Measurements from ENCODE around the gene GORASP1.

The GORASP1 gene

DNA sequence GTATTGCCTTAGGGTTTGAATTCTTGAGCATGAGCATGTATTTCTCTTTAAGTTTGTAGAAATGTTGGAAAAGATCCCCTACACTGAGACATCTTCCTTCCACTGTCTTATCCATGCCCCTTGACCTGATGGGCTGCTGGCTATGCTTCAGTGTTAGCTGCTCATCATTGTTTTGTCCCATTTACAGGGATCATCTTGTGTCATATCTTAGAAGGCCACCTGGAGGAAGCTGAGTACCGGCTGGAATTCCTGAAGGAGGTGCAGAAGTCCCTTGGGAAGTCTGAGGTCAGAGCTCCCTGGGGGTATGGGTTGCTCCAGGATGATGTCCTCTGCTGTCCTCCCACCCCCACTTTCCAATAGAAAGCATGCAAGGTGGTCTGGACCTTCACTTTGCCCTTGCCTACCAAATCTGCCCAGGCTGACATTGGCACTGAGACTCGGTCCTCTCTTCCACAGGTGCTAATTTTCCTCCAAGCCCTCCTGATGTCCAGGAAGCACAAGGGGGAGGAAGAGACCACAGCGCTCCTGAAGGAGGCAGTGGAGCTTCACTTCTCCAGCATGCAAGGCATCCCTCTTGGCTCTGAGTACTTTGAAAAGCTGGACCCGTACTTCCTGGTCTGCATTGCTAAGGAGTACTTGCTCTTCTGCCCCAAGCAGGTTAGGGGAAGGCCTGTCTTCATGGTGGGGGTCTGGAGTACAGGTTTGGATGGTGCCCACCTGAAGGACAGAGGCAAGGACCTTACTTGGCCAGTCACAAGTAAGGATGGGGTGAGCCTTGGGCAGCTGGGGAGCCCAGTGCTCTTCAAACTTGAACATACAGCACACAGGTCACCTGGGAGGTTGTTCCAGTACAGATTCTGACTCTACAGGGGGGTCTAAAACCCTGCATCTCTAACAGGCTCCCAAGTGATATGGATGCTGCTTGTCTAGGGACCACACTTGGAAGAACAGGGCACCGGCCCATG lies 17.7 kb upstream of the GORASP1 start:
- DNase-seq: no peak

DNA sequence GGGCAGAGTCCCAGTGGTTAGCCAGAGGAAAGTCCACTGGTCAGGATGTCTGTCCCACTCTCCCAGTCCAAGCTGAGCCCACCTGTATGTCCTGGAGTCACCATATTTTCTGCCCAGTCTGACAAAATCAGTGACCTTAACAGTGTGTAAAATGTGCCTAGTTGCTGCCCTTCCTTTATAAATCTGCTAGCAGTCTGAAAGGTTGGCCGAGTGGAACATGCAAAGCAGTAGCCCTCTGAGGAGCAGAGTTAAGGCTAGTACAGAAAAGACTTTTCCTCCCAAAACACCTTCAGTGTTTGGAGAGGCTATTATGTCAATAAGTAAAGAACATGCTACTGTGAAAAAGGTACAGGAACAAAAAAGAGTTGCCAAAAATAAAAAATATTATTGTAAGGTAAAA lies 15.4 kb upstream of the GORASP1 start:
- DNase-seq: no peak

DNA sequence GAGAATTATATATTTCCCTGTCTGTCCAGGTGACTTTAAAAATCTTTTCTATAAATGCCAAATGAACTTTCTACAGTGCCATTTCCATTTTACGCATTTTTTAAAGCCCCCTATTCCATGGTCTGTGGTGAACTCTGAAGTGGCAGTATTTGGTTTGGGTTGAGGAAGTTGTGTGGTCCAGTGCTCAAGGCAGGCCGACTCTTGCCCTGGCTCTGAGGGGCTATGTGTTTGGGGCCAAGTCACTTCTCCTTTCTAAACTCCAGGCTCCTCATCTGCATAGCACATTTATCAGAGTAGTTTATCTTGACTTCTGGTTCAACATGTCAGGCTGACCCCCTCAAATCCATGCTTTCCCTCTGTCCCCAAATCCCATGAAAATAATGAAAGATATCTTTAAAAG lies 14.2 kb upstream of the GORASP1 start:
- DNase-seq: no peak

DNA sequence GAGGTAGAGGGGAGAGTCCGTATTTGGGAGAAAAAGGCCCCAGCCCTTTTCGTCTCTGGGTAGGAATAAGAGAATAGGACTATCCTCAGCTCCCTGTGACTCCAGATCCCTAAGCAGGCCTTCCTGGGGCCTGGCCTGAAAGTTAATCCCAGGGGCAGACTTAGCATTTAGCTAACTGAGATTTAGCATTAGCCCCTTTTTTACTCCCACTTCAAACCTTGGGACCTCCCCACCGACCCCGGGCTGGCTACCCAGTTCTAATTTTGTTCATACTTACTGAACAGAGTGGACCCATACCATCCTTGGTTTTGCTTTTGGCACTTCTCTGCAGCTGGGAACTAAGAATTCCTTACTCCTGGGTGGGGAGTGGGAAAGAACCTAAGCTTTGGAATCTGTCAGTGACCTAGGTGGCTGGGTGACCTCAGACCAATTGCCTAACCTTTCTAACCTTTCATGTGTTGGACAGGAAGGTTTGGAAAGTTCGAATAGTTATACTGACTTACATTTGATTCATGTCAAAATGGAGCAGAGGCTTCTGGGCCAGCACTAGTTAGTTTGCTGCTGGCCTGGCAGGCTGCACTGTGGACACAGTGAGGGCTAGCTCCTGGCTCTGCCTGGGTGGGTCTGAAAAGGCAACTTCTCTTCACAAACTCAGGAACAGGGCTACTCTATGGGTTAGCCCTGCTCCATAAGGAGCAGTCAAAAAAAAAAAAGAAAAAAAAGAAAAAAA lies 11.7 kb upstream of the GORASP1 start:
- no peak for DNase-seq

DNA sequence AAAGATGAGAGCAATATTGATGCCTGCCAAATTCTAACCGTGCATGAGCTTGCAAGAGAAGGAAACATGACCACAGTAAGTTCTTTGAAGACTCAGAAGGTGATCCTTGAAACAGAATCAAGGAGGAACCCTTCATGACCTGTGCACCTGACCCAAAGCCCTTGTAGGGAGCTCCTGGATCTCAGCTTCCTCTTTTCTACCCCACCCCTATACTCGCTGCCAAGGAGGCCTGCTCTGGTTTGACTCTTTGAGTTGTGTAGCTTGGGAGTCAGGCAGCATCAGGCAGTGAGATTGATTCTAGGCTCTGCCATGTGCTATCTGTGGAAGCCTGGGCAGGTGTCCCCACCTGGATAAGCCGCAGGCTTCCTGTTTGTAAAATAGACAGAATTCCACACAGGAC lies 10.7 kb upstream of the GORASP1 start:
- no peak for DNase-seq

DNA sequence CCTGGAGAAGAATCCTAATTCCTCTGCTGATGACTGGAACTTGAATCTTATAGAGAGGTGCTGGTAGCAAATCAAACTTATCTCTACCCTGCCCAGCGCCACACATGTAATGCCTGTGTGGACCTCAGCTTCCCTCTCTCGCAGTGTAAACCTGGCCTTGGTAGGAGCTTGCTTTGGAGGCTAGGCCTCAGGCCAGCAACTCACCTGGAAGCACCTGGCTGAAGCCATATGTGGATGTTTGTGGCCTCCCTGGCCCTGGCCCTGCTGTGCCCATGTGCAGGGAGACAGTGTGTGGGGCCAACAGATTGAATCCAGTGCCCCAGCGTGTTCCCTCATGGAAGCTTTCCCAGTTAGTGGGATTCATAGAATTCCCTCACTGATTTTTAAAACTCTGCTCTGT lies 8.4 kb upstream of the GORASP1 start:
- no peak for DNase-seq

DNA sequence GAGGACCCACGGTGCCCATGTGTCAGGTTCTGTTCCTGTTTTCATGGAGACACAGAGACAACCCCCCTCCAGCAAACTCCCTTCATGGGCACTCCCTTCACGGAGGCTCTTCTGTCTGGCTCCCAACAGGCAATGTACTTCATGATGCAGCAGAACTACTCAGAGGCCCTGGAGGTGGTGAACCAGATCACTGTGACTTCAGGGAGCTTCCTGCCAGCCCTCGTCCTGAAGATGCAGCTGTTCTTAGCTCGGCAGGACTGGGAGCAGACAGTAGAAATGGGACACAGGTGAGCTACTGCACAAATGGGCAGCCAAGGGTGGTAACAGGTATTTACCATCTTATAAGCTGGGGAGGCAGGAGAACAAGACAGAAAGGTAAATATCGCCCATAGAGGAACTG lies 7.0 kb upstream of the GORASP1 start:
- no peak for DNase-seq

DNA sequence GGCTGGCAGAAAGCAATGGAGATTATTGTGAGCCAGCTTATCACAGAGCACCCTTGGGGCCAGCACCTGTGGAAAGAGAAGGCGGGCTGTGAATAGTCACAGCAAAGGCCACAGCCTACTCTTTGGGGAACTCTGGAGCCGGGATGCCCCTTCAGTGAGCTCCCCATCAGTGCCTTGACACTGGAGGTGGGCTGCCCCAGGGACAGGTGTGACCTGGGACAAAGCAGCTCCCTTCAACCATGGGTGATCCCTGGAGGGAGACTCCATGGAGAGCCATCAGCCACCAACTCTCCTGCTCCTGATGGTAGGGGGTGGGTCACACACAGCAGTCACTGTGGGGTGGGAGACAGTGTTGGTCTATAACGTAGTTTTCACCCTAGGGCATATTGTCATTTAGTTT lies 5.9 kb upstream of the GORASP1 start:
- DNase-seq: no peak

DNA sequence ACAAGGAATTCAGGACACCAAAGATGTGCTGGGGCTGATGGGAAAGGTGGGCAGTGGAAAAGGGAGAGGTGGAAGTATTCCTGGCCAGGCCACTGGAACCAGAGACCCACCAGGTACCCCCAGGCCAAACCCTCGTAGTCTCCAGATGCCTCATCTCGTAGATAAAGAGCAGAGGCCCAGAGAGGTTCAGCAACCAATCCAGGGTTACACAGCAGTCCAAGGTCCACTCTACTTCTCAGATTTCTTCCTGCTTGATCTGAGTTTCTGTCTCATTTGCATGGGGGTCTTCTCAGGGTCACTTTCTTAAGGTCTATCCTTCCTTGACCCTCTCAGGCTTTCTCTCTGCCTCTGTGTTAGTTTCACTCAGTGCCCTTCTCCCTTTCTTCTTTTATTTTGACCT lies 5.1 kb upstream of the GORASP1 start:
- no peak for DNase-seq

DNA sequence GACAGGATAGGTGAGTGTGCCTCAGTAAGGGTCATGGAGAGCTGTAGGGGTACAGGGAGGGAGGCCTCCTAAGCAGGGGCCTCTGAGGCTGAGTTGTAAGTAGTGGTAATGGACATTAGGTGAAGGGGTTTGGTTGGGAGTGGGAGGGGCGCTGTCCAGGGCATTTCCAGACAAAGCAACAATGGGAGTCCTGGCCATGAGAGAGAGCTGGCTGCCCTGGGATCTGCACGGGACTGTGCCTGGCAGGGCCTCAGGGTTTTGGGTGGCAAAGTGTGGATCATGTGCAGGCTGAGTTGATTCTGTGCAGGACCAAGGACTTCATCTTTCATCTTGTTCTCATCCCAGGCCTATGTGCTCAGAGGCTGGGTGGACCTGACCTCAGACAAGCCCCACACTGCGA lies 4.7 kb upstream of the GORASP1 start:
- DNase-seq: no peak

DNA sequence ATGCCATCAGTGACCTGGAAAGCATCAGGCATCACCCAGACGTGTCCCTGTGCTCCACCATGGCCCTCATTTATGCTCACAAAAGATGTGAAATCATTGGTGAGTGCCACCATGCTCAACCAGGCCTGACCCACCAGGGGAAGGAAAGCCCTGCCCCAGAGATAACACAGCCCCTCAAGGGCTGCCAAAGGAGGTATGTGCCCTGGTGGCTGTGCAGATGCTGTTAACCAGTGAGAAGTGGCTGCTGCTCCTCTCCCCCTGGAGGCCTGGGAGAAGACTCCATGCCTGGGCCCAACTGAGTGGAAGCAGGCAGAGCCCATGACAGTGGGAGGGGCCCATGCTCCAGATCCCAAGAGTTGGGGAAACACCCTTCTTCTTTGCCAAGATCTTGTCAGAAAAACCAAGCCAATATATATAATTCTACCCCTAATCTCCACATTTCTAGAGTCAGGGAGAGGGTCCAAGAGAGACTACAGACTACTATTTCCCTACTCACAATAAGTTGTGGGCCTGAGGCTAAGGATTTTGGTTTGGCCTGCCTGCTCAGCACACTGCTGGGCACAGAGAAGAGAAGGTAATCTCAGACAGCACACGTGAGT lies 2.7 kb upstream of the GORASP1 start:
- DNase-seq: no peak

DNA sequence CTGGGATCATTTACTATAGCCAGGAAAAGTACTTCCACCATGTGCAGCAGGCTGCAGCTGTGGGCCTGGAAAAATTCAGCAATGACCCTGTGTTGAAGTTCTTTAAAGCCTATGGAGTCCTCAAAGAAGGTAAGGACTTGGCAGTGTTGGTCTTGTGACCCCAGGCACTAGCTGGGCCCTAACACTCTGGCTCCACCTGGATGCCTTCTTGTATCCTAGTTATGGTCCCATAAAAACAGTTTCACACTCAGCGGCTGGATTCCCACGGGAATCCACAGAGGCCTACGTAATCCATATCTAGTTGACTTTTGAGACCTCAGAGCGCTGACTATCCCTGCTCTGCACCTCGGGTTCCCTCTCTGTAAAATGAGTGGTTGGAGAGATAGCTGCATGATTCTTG lies 1.7 kb upstream of the GORASP1 start:
- DNase-seq: no peak

DNA sequence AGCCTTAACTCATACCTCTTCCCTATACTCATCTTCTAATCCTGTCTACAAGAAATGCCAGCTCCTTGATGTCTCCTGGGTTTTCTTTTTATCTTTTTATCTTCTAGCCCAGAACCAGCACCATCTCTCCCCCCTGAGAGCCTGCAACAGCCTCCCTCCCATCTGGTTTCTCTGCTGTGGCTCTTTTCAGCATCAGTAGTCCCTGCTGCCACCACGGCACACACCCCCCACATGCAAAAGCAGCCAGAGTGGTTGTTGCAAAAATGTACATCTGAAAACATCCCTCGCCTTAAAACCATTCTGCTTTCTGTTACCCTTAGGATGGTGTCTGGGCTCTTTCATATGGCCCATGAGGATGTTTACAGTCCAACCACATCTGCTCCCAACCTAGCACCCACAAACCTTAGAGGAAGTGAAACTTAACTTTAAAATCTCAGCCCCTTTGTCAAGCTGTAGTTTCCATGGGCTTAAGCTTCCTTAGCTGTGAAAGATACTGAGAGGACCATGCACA lies 828 bp upstream of the GORASP1 start:
- DNase-seq: no peak

DNA sequence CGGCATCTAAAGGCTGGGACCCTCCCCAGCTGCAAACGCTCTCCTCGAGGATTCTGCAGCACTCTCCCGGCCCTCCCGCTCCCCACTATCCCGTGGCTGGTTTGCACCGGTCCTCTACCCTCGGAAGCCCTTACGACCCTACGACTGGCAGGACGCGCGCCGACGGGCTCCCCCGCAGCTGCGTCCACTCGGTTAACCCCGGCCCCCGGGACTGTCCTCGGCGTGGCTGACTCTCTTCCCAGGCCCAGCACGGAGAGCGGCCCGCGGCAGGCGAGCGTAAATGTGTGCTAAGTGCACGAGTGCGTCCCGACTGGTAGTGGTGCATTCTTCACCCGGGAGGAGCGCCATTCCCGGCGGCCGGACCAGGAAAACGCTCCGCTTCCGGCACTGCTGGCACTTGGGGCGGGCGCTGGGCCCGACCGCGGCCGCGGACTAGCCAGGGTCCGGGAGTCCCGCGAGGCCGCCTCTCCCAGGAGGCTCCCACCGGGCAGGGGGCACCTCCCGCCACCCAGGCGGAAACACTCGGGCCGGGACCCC lies 508 bp downstream of the GORASP1 start:
- no peak for DNase-seq

DNA sequence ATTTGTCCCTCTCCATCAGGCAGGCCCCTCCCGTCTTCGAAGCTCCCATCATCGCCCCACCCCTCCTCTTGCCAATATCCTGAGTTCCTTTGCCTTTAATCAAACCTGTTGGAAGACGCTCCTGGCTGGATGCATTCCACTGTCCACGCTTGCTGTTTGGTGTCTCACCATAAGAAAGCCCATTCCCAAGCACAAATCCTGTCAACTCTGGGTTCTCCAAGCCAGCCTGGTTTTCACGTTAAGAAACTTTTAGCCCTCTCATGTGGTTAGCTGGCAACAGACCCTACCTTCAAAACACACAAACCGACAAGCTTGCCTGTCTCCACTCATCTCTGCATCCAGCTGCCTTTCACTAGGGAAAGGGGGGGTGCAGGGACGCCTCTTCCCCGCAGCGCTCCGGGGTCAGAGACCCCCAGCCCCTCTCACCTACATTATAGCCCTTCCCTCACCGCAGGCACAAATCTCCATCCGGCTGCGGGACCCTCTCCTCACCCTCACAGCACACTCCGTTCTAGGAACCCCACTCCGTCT lies 1.1 kb downstream of the GORASP1 start:
- no peak for DNase-seq

DNA sequence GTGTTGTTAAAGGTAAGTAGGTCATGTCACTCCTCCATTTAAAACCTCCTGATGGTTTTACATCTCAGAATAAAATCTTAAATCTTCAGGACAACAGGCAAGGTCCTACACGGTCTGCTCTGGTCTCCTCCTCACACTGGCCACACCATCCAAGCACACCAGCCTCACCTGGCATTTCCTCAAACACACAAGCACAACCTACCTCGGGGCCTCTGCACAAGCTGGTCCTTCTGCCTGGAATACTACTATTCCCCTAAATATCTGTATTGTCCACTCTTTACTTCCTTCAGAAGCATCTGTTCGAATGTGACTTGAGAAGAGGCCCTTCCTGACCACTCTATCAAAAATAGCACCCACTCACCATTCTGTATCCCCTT lies 1.8 kb downstream of the GORASP1 start:
- no peak for DNase-seq

DNA sequence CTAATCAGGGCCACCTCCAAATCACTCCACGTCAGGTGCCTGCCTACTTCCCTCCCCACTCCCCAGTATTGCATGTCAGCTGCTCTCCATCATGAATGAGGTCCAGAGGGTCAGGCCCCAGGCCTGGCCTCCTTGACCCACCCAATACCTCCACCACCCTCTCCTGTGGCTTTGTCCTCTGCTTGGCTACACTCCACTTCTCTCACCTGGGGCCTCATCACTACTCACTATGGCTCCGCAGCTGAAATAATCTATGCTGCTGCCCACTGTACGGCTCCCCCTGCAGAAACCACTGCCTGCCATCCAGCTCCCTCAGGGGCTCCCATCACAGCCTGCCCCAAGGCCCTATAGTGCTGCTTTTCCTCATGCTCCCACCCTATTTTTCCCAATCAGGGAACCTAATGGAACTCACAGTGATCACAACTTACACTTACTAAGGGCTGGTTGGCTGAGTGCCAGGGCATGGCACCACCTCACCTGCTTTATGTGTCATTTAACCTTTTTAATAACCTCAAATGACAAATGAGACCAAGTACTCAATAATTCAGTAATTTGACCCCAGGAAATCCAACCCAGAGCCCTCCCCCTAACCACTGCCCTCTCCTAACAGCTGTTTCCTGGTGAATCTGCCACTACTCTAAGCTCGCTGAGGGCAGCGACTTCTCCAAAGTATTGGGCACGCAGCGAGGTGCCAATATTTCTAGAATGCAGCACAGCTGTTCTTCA lies 2.3 kb downstream of the GORASP1 start:
- DNase-seq: no peak

DNA sequence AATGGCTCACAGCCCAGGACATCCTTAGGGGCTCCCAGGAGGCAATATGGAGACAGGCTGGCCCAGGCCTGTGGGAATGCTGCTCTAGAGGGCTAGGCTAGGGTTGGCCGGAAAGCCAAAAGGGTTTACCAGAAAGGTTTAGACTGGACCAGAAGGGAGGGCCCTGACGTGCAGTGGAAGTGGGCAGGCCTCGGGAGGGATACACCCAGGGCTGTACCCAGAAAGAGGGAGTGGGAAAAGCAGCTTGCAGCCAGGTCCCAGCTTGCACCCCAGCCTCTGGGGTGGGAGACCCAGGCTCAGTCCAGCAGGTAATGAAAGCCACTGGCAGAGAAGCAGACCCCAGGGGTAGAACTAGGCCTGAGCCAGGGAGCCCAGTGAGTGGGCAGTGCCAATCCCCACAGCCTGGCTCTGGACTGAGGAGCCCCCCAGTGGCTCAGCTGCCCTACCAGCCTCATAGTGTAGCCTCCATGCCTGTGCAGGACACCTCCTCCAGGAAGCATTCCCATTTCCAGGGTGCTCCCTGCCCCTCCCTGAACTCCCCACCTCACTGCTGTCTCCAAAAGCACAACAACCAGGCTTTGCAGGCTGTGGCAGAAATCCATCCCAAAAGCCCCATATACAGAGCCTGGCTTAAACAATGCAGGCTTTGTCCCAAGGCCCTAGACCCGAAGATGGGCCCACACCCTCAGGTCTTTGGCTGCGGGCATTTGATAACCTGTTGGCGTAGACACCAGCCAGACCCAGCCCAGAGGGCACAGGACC lies 3.5 kb downstream of the GORASP1 start:
- DNase-seq: no peak

DNA sequence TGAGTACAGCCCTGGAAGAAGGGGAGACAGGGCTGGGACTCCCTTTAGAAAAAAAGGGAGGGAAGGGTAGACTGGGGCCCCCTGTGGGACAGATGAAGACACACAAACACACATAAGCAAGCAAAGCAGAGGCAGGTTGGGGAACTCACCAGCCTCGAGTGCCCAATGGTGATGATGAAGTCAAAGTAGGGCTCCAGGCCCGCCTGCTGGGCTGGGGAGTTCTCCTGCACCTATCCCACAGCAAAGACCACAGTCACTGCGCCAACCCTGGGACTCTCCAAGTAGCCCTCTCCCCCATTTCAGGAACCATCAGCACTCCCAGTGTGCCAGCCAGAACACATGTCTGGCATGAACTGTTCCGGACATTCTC lies 4.1 kb downstream of the GORASP1 start:
- no peak for DNase-seq

DNA sequence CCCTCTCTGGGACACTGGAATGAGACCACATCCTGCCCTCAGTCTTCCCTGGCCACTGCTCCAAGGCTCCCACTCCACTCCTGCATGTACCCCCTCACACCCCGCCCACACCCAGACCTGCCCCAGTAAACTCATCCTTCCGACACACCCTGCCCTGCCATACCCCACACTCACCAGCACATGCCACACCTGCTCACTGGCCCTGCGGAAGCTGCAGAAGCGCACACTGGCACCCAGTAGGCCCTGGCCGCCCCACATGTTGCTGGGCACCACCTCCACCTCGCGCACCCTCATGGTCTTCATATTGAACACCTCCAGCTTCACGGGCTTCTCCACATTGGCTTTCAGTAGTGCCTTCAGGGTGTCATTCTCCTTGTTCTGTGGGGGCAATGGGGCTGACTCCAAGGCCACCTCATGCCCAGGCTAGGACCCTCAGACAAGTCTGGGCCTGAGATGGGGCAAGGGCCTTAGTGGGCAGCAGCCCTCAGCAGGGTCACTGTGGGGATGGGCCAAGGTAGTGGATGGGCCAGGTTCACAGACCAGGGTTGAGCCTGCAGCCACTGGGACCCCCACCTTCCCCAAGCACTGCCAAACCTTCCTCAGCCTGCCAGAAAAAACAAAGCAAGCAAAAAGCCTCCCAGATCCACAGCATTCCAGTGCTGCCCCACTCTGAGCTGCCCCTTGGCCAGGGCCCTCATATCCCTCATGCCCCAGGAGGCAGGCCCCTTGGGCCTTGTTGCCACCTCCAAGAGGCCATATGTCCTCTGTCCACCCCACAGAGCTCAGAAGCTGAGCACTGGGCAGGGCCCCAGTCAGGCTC lies 4.7 kb downstream of the GORASP1 start:
- DNase-seq: no peak

All from DMS153 (cell line).